HG03565 (cell line): ENCODE results near the gene TBL1XR1.

Experiments
- ATAC-seq: cut with Tn5 transposase; IDR thresholded peaks from one replicate; pipeline ENCODE4 v1.9.1; 2021; ENCODE audit warnings: mild to moderate bottlenecking, moderate library complexity; ENCODE audit not compliant: unreplicated experiment

TBL1XR1 gene

GRCh38 chr3:177197041-177197726, at the start of gene TBL1XR1:
Gene TBL1XR1, minus strand, starts transcription at chr3:177197482. Its CDS starts 132,505 bp downstream, at chr3:177064977.
- peak; percentile 29 for ATAC-seq

- no peak for ATAC-seq
Measured at GRCh38 chr3:177245250-177245649, 48.0 kb upstream of the TBL1XR1 start.

- no peak for ATAC-seq
Measured at GRCh38 chr3:177244606-177245005, 47.3 kb upstream of the TBL1XR1 start.

- ATAC-seq = no peak
Measured at GRCh38 chr3:177238686-177239216, 41.5 kb upstream of the TBL1XR1 start.

GRCh38 chr3:177237206-177237605, 39.9 kb upstream of the TBL1XR1 start:
- no peak for ATAC-seq

- no peak for ATAC-seq
Measured at GRCh38 chr3:177236704-177237103, 39.4 kb upstream of the TBL1XR1 start.

- ATAC-seq = no peak
Measured at GRCh38 chr3:177234121-177234520, 36.8 kb upstream of the TBL1XR1 start.

- no peak for ATAC-seq
Measured at GRCh38 chr3:177231242-177231641, 34.0 kb upstream of the TBL1XR1 start.

- no peak for ATAC-seq
Measured at GRCh38 chr3:177230641-177231040, 33.4 kb upstream of the TBL1XR1 start.

GRCh38 chr3:177229791-177230190, 32.5 kb upstream of the TBL1XR1 start:
- no peak for ATAC-seq

- ATAC-seq = no peak
Measured at GRCh38 chr3:177228601-177229190, 31.4 kb upstream of the TBL1XR1 start.

- no peak for ATAC-seq
Measured at GRCh38 chr3:177224414-177224813, 27.1 kb upstream of the TBL1XR1 start.

GRCh38 chr3:177221744-177222143, 24.5 kb upstream of the TBL1XR1 start:
- no peak for ATAC-seq

GRCh38 chr3:177220136-177220974, 23.1 kb upstream of the TBL1XR1 start:
- ATAC-seq = no peak

GRCh38 chr3:177213801-177214535, 16.7 kb upstream of the TBL1XR1 start:
- no peak for ATAC-seq

GRCh38 chr3:177212756-177213155, 15.5 kb upstream of the TBL1XR1 start:
- no peak for ATAC-seq

- no peak for ATAC-seq
Measured at GRCh38 chr3:177212278-177212610, 15.0 kb upstream of the TBL1XR1 start.

- ATAC-seq = no peak
Measured at GRCh38 chr3:177211503-177212277, 14.4 kb upstream of the TBL1XR1 start.

- ATAC-seq = no peak
Measured at GRCh38 chr3:177210744-177211502, 13.6 kb upstream of the TBL1XR1 start.
